ENCODE data around the gene CD3G.
"Not testable (repeated sequence)": the region's sequence is repeated elsewhere in the genome, so short reads cannot be mapped to it uniquely, and the experiment has no call there.

DNA sequence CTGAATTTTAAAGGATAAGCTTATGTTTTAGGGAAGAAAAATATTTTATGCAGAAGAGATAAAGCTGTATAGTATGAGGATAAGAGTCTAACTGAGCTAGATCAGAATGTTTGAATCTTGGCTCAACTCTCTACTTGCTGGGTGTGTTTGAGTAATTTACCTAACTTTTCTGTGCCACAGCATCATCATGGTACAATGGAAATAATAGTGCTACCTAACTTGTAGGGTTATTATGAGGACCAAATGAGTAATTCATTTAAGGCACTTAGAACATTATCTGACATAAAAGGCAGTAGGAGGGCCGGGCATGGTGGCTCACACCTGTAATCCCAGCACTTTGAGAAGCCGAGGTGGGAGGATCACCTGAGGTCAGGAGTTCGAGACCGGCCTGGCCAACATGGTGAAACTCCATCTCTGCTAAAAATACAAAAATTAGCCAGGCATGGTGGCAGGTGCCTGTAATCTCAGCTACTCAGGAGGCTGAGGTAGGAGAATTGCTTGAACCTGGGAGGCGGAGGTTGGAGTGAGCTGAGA, 35.1 kb upstream of the CD3G start:
- not testable (repeated sequence) for TF ChIP-seq EZH2 (IDR thresholded peaks at IDR 0.05; ENCODE audit: insufficient read depth, poor library complexity, severe bottlenecking); EZH2phosphoT487 (IDR thresholded peaks at IDR 0.05; ENCODE audit: insufficient read depth, low read depth)

All from GM23248 (cell line).